ENCODE measurements around the gene WWOX.

The WWOX gene

DNA sequence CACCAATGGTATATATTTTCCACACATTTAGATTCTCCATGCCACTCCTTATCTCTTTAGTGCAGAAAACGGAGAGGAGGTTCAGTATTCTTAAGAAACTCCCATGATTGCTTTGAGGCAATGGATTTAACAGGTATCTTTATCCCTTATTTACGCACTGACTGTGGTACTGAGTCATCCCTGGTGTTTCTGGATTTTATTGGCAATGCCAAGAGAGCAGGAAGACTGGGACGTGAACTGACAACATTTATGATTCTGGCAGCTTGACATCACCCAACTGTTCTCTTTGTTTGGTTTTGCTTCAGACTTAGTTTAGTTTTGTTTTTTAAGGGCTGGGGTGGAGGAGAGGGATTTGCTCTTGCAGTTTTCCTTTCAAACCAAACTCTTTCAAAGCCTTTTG is 131.4 kb downstream of the WWOX start:
- no peak for DNase-seq

DNA sequence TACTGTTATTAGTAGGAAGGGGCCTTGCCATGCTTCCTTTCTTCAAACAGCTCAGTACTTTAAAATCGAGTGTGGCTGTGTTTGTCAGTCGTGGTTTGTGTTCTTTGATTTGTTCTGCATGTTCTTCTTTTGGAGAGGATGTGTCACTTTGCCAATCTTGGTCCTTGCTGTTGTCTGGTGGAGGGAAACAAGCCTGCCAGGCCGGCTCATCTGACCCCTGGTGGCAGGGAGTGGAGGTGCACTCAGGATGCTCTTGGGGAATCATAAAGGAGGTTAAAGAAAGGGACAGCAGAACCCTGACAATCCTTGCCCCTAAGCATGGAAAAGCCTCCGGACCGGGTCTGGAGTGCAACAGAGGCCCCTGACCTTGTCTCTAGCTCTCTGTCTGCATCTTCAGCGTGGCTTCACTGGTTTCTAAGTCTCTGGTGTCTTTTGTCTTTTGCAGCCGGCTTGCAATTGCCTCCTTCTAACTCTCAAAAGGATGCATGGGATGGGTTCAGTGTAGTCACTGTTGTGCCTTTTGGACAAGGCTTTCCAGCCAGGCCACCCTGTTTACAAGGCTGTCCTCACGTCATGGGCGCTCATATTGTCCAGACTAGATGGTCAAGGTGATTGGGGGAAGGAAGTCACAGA is 135.8 kb downstream of the WWOX start:
- DNase-seq, result peak; percentile 71

GRCh38 chr16:78235876-78236275 is 136.4 kb downstream of the WWOX start:
- no peak for DNase-seq

DNA sequence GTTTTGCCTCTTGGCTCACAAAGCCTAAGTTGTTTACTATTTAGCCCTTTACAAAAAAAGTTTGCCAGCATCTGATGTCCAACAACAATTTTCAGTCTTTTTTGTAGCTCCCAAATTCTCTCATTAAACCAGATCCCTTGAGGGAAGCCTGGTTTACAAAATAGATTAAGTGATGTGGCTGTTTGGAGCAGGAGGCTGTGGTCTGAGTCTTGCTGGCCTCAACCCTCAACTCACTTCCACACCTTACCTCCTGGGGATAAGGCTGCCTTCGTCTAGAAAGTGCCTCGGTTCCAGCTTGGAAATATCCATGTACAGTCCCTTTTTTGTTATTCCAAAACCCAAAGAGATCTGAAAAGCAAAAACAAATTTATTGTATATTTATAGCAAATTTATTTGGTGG is 138.4 kb downstream of the WWOX start:
- no peak for DNase-seq

- no peak for DNase-seq
Observed at GRCh38 chr16:78240459-78241222, 141.2 kb downstream of the WWOX start.

GRCh38 chr16:78242239-78242630 is 142.8 kb downstream of the WWOX start:
- DNase-seq, result no peak

GRCh38 chr16:78244131-78244895 is 144.9 kb downstream of the WWOX start:
- DNase-seq, result no peak

DNA sequence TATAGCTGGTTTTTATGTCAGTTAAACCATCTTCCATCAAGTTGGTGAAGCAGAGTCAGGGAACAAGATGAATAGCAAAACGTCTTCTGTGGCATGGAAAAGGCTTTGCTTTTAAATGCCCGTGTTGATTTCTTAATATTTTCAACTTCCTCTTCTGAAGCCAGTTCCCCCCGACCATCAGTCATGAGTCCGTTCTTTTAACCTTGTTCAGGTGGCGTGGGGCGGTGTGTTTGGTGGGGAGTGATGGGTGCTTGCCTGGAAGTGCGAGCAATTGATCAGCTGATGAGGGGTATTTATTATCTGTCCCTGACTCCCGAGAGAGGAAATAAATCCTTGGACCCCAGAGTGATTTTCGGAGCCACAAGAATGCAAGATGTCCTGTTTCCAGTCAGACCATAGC is 147.1 kb downstream of the WWOX start:
- DNase-seq, result no peak

GRCh38 chr16:78249056-78249455 is 149.6 kb downstream of the WWOX start:
- no peak for DNase-seq

GRCh38 chr16:78249832-78250231 is 150.4 kb downstream of the WWOX start:
- DNase-seq, result no peak

DNA sequence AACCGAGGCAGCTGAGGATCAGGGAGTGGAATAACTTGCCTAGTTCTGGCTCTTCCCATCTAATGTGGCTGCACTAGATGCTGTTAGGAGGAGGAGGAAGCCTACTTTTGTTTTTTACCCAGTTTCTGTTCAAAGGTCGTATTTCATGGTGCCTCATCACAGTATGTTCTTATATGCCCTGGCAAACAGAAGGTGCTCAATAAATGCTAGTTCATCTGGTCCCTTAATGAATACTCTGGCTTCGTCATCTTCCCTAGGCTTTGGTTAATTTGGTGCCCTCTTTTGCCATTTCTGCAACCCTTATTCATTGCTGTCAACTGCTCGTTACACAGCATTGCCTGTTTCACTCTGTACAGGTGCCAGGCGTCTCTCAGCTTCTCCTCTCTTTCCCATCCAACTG is 151.7 kb downstream of the WWOX start:
- no peak for DNase-seq

DNA sequence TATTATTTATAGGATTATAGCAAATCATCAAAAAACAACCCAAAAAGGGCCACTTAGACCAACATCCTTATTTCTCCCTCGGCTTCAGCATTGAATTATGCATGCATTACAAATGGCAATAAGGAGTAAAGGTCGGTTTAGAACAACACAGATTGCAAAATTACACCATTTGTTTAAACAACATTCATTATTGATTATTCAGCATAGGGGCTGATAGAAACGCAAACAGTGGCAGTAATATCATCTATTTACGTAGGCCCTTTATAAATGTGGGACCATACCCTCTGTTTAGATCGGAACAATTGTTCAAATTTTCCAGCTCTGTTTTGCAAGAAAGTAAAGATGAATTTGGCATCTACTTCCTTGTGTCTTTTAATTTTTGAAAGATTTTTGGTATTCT is 153.3 kb downstream of the WWOX start:
- DNase-seq, result no peak

GRCh38 chr16:78254841-78255240 is 155.4 kb downstream of the WWOX start:
- no peak for DNase-seq

DNA sequence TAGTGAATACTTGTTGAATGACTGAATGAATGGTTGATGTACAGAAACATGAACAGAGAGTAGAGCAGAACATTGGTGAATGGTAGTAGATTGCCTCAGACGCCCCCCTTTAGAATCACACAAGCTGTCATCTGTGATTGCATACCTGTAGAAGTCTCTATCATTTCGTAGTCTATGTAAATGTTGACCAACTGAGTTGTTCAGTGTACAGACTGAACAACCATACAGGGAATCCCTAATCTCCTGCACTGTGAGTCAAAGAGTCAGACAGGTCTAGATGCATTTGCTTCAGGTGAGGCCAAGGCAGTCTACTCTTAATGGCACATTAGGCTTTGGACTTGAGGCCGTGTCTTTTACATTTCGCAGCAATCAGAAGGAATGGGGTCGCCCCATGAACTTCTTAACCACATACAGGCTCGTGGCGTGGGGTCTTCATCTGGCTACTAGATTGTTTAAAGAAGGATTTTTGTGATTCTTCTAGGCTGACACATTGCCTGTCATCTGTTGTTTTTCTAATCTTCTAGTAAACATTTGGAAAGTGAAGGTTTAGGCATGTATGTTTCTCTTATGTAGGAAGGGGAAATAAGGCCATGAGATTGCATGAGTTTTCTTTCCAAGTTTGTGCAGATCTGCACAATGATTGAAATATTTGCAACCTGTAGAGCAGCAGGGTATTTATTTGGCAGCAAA is 157.4 kb downstream of the WWOX start:
- DNase-seq, result no peak

DNA sequence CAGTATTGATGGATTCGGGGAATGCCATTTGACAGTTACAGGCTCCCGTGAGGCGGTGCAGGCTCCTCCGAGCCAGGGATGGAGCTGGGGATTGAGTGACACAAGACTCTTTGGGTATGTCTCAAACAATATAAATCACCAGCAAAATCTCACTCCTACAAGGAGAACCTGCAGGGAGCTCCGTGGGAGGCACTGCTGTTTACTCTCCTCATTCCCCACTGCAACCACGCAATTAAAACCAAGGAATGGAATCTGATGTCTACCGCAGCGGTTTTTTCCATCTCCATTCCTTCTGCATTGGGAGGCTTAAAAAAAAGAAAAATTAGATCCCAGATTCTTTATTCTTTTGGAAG is 157.9 kb downstream of the WWOX start:
- peak; percentile 13 for DNase-seq

DNA sequence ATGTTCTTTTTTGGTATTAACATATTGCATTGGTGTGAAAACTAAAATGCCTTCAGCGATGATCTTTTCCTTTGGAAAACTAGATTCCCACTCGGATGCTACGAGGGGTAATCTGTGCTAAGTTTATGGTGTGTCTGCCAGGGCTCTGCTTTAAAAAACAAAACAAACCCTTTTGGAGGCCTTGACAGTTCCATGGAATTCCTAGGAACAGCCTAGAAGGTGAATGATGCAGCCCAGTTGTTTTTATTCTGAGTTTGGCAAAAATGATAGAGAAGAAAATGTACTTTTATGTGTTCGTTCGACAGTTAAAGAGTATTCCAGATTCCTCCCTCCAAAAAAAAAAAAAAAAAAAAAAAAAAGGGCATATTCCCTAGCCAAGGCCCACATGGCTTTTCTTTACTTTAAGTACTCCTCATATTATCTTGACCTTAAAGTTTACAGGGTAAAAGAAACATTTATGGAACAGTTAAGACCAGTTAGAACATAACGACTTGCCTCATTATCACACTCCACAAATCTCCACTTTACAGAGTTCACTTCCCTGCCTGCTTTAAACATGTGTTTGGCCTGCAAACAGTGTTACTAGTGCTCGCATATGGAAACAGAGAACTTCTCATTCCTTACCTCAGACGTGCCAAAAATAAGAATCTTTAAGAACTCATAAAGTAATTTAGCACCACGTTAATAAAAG is 159.1 kb downstream of the WWOX start:
- DNase-seq, result no peak

GRCh38 chr16:78259873-78260272 is 160.4 kb downstream of the WWOX start:
- no peak for DNase-seq

- no peak for DNase-seq
Observed at GRCh38 chr16:78264642-78265041, 165.2 kb downstream of the WWOX start.

DNA sequence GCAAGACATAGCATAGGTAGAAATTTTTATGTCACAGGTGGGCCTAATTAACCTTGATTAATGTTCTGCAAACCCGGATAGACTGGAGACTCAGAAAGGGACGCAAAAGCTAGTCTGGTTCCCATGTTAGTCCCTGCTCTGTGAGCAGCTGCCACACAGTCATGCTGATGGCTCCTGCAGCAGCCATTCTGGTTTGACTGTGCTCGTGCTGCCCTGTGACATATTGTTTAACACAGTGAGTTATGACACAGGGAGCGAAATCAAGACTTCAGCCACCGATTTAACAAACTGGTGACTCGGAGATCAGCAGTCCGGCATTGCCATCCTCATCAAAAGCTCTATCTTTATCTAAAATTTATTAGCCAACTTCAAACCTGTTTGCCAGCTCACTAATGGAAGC is 169.8 kb downstream of the WWOX start:
- no peak for DNase-seq

DNA sequence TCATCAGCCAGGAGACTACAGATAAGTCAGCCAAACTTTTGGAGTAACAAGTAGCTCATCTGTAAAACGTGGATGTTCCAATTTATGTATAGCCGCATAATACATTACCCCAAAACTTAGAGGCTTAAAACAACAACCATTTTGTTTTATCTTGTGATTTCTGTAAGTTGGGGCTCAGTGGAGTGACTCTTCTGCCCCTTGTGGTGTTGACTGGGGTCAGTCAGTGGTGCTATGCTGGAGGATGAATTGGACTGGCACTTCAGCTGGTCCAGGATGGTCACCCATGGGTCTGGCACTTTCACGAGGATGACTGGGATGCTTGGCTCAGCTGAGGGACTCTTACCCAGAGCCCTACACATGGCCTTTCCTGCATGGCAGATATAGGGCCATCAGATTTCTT is 172.5 kb downstream of the WWOX start:
- DNase-seq, result no peak

GRCh38 chr16:78274771-78275170 is 175.3 kb downstream of the WWOX start:
- DNase-seq, result no peak

GRCh38 chr16:78275420-78275819 is 176.0 kb downstream of the WWOX start:
- no peak for DNase-seq
